HepG2 (cell line): ENCODE data around the gene SLC6A9. TPM values are rescaled to one million over a fixed set of nuclear protein-coding genes. Genes with fewer than 3 reads are reported as not detected.
A peak's percentile ranks its signal among the peaks of the same experiment; 100 is the strongest.

Experiments used
- ELF4 ChIP-seq: sonication (generic); formaldehyde crosslinking; IDR thresholded peaks from 2 replicates; pipeline ENCODE4 v1.5.0; 2020; ENCODE audit warnings: missing genetic modification reagents, mild to moderate bottlenecking, moderate library complexity, borderline replicate concordance
- HDAC2 ChIP-seq: sonication (generic); formaldehyde crosslinking; IDR thresholded peaks from 2 replicates; pipeline ENCODE4 v1.4.0; 2020; ENCODE audit warnings: missing genetic modification reagents
- HES4 ChIP-seq: sonication (generic); formaldehyde crosslinking; IDR thresholded peaks from 2 replicates; pipeline ENCODE4 v1.9.0; 2021; ENCODE audit warnings: mild to moderate bottlenecking, missing genetic modification reagents, borderline replicate concordance
- KDM5A ChIP-seq: fragments of 200-600 bp; sonication (generic); IDR thresholded peaks from 2 replicates; pipeline ENCODE4 v1.7.0; 2018; ENCODE audit warnings: antibody characterized with exemption, mild to moderate bottlenecking, low read length, borderline replicate concordance
- TOE1 ChIP-seq: sonication (generic); formaldehyde crosslinking; IDR thresholded peaks from 2 replicates; pipeline ENCODE4 v1.4.0; 2020; ENCODE audit warnings: mild to moderate bottlenecking, missing genetic modification reagents
- ZNF235 ChIP-seq: sonication (generic); formaldehyde crosslinking; IDR thresholded peaks from 2 replicates; pipeline ENCODE4 v1.8.1; 2023; ENCODE audit warnings: mild to moderate bottlenecking, missing genetic modification reagents, borderline replicate concordance
- ZNF567 ChIP-seq: sonication (generic); formaldehyde crosslinking; IDR thresholded peaks from 2 replicates; pipeline ENCODE4 v1.8.1; 2023; ENCODE audit warnings: mild to moderate bottlenecking, missing genetic modification reagents, borderline replicate concordance
- ZNF598 ChIP-seq: sonication (generic); formaldehyde crosslinking; IDR thresholded peaks from 2 replicates; pipeline ENCODE4 v1.5.1; 2020; ENCODE audit warnings: mild to moderate bottlenecking, missing genetic modification reagents, borderline replicate concordance
- ZNF83 ChIP-seq: sonication (generic); formaldehyde crosslinking; IDR thresholded peaks from 2 replicates; pipeline ENCODE4 v1.4.0; 2020; ENCODE audit warnings: missing genetic modification reagents, mild to moderate bottlenecking, borderline replicate concordance
- polyA plus RNA-seq, 8 experiments: library from polyadenylated mRNA; depleted of rRNA in 3 of 8; stranded (reverse) in 7 of 8; unstranded in 1 of 8; fragments of >200 nt; fragmentation: Illumina TruSeq in 4 of 8; extraction: Trizol in 4 of 8; gene quantifications; 2 replicates each; pipeline versions ENCODE4 v1.2.1 to v1.2.3, GENCODE V29; 2011 to 2016; ENCODE audit warnings: low read depth in 4 of 8, missing spikeins in 1 of 8, mixed read lengths in 1 of 8; ENCODE audit not compliant: insufficient read depth in 1 of 8
- total RNA-seq, 5 experiments: library from RNA; depleted of rRNA; stranded (reverse); fragments of >200 nt; fragmentation: Illumina TruSeq; extraction: Trizol; gene quantifications; 2 replicates each; pipeline ENCODE4 v1.2.3, GENCODE V29; 2016; ENCODE audit warnings: low read depth in 1 of 5
- TF ChIP-seq, protein P1 (sequence below): sonication (generic); formaldehyde crosslinking; IDR thresholded peaks from 2 replicates; pipeline ENCODE4 v1.4.0; 2020; ENCODE audit warnings: missing genetic modification reagents, mild to moderate bottlenecking, borderline replicate concordance
- TF ChIP-seq, protein P2 (sequence below): sonication (generic); formaldehyde crosslinking; IDR thresholded peaks from 2 replicates; pipeline ENCODE4 v1.5.0; 2020; ENCODE audit warnings: mild to moderate bottlenecking, missing genetic modification reagents
- TF ChIP-seq, protein P3 (sequence below): sonication (generic); formaldehyde crosslinking; IDR thresholded peaks from 2 replicates; pipeline ENCODE4 v1.4.0; 2020; ENCODE audit warnings: missing genetic modification reagents
- TF ChIP-seq, protein P4 (sequence below): sonication (generic); formaldehyde crosslinking; IDR thresholded peaks from 2 replicates; pipeline ENCODE4 v1.4.0; 2020; ENCODE audit warnings: missing genetic modification reagents
- TF ChIP-seq, protein P5 (sequence below): sonication (generic); formaldehyde crosslinking; IDR thresholded peaks from 2 replicates; pipeline ENCODE4 v1.8.1; 2023; ENCODE audit warnings: missing genetic modification reagents, inconsistent platforms, borderline replicate concordance

SLC6A9 gene
- total and polyA plus RNA-seq, 2 of the 13 experiments (the other 11 are each of a cell fraction or from before 2014, with no cell fraction given): 8.5 to 9.9 TPM

DNA sequence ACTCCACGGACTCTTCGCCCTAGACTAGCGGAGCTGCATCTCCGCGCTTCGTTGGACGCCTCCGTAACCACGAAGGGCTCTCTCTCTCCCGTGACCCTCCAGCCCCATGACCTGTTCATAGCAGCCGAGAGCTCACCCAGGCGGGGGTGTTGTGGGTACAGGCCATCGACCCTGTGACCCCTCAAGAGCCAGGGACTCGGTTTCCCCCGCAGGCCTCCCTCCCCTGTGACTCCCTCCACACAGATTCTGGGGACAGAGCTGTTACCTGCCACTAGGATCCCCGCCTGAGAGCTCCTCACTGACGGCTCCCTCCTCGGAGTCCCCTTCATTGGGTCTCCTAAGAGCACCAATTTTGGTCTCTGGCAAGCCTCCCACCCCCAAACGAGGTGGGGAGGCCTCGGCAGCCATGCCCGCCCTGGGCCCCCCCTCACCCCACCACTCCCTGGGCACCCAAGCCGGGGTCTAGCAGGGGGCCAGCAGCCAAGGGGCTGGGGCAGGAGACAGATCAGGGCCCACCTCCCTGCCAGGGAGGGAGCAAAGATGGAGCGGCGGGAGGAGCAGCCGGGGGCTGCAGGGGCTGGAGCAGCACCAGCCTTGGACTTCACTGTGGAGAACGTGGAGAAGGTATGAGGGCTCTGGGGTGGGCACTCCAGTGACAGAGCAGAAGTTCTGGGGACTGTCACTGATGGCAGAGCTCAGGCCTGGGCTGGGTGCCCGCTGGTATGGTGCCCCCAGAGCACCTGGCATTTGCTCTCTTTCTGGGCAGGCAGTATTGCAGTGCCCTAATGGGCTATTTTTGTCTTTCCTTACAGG lies 84.0 kb downstream of the SLC6A9 start (continued):
- TF ChIP-seq, protein P1, sequence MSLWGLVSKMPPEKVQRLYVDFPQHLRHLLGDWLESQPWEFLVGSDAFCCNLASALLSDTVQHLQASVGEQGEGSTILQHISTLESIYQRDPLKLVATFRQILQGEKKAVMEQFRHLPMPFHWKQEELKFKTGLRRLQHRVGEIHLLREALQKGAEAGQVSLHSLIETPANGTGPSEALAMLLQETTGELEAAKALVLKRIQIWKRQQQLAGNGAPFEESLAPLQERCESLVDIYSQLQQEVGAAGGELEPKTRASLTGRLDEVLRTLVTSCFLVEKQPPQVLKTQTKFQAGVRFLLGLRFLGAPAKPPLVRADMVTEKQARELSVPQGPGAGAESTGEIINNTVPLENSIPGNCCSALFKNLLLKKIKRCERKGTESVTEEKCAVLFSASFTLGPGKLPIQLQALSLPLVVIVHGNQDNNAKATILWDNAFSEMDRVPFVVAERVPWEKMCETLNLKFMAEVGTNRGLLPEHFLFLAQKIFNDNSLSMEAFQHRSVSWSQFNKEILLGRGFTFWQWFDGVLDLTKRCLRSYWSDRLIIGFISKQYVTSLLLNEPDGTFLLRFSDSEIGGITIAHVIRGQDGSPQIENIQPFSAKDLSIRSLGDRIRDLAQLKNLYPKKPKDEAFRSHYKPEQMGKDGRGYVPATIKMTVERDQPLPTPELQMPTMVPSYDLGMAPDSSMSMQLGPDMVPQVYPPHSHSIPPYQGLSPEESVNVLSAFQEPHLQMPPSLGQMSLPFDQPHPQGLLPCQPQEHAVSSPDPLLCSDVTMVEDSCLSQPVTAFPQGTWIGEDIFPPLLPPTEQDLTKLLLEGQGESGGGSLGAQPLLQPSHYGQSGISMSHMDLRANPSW (CRISPR knock-in tag): 0 out of 2 replicates have a peak, but pooled peaks have one; percentile 11
- TF ChIP-seq HES4 (CRISPR knock-in tag) (0 out of 2 replicates have a peak, but pooled peaks have one; percentile 6), ZNF567 (CRISPR knock-in tag) (0 out of 2 replicates have a peak, but pooled peaks have one; percentile 23), TOE1 (CRISPR knock-in tag) (no peak), ZNF235 (0 out of 2 replicates have a peak, but pooled peaks have one; percentile 40), ZNF598 (CRISPR knock-in tag) (no peak), HDAC2 (no peak), KDM5A (0 out of 2 replicates have a peak, but pooled peaks have one; percentile 26), ZNF83 (CRISPR knock-in tag) (0 out of 2 replicates have a peak, but pooled peaks have one; percentile 94), ELF4 (CRISPR knock-in tag) (no peak)
- TF ChIP-seq, protein P2, sequence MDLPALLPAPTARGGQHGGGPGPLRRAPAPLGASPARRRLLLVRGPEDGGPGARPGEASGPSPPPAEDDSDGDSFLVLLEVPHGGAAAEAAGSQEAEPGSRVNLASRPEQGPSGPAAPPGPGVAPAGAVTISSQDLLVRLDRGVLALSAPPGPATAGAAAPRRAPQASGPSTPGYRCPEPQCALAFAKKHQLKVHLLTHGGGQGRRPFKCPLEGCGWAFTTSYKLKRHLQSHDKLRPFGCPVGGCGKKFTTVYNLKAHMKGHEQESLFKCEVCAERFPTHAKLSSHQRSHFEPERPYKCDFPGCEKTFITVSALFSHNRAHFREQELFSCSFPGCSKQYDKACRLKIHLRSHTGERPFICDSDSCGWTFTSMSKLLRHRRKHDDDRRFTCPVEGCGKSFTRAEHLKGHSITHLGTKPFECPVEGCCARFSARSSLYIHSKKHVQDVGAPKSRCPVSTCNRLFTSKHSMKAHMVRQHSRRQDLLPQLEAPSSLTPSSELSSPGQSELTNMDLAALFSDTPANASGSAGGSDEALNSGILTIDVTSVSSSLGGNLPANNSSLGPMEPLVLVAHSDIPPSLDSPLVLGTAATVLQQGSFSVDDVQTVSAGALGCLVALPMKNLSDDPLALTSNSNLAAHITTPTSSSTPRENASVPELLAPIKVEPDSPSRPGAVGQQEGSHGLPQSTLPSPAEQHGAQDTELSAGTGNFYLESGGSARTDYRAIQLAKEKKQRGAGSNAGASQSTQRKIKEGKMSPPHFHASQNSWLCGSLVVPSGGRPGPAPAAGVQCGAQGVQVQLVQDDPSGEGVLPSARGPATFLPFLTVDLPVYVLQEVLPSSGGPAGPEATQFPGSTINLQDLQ (CRISPR knock-in tag): peak; percentile 76; the same call in 1 of the 2 replicates
- TF ChIP-seq, protein P3, sequence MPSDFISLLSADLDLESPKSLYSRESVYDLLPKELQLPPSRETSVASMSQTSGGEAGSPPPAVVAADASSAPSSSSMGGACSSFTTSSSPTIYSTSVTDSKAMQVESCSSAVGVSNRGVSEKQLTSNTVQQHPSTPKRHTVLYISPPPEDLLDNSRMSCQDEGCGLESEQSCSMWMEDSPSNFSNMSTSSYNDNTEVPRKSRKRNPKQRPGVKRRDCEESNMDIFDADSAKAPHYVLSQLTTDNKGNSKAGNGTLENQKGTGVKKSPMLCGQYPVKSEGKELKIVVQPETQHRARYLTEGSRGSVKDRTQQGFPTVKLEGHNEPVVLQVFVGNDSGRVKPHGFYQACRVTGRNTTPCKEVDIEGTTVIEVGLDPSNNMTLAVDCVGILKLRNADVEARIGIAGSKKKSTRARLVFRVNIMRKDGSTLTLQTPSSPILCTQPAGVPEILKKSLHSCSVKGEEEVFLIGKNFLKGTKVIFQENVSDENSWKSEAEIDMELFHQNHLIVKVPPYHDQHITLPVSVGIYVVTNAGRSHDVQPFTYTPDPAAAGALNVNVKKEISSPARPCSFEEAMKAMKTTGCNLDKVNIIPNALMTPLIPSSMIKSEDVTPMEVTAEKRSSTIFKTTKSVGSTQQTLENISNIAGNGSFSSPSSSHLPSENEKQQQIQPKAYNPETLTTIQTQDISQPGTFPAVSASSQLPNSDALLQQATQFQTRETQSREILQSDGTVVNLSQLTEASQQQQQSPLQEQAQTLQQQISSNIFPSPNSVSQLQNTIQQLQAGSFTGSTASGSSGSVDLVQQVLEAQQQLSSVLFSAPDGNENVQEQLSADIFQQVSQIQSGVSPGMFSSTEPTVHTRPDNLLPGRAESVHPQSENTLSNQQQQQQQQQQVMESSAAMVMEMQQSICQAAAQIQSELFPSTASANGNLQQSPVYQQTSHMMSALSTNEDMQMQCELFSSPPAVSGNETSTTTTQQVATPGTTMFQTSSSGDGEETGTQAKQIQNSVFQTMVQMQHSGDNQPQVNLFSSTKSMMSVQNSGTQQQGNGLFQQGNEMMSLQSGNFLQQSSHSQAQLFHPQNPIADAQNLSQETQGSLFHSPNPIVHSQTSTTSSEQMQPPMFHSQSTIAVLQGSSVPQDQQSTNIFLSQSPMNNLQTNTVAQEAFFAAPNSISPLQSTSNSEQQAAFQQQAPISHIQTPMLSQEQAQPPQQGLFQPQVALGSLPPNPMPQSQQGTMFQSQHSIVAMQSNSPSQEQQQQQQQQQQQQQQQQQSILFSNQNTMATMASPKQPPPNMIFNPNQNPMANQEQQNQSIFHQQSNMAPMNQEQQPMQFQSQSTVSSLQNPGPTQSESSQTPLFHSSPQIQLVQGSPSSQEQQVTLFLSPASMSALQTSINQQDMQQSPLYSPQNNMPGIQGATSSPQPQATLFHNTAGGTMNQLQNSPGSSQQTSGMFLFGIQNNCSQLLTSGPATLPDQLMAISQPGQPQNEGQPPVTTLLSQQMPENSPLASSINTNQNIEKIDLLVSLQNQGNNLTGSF (CRISPR knock-in tag): no peak
- TF ChIP-seq, protein P4, sequence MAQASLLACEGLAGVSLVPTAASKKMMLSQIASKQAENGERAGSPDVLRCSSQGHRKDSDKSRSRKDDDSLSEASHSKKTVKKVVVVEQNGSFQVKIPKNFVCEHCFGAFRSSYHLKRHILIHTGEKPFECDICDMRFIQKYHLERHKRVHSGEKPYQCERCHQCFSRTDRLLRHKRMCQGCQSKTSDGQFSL (CRISPR knock-in tag): no peak; the same call in 1 of the 2 replicates
- TF ChIP-seq, protein P5, sequence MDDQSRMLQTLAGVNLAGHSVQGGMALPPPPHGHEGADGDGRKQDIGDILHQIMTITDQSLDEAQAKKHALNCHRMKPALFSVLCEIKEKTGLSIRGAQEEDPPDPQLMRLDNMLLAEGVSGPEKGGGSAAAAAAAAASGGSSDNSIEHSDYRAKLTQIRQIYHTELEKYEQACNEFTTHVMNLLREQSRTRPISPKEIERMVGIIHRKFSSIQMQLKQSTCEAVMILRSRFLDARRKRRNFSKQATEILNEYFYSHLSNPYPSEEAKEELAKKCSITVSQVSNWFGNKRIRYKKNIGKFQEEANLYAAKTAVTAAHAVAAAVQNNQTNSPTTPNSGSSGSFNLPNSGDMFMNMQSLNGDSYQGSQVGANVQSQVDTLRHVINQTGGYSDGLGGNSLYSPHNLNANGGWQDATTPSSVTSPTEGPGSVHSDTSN (CRISPR knock-in tag): 0 out of 2 replicates have a peak, but pooled peaks have one; percentile 15
